Measurements from ENCODE around the gene OR2H1. TPM values are rescaled to one million over a fixed set of nuclear protein-coding genes. Genes with fewer than 3 reads are reported as not detected.

OR2H1 gene
- total RNA-seq, 1 donor from 2014 or later = not detected

DNA sequence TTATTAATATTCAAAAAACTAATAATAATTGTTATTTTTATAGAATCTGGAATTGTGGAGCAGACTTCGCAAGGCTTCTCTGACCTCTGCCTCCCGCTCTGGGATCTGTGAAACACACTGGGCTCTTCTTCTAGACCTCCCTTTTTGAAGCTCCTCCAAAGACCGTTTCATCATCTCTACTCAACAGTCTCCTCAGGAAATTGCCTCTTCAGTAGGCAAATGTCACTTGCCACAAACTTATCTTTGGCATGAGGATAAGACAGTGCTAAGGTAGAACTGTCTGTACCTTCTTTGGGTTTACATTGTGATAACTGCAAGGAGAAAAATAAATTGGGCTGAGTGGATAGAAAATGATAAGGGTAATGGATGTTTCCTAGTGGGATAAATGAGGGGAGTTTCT is 33.1 kb downstream of the OR2H1 start:
- Histone ChIP-seq H3K4me2 (no peak overlapping the region), H4K20me1 (ENCODE audit: low read depth) (no peaks in the 10 kb centered on the region), H3F3A (ENCODE audit: low read depth) (no peaks in the 10 kb centered on the region), H3K9me3 (ENCODE audit: low read depth) (no peaks in the 10 kb centered on the region), H3K4me1 (no peaks in the 10 kb centered on the region), H3K79me2 (ENCODE audit: low read depth) (no peaks in the 10 kb centered on the region), H3K4me3 (no peak overlapping the region), H3K9ac (no peak overlapping the region), H2AFZ (replicated peaks) (no peak overlapping the region), H3K36me3 (no peaks in the 10 kb centered on the region), H3K27ac (no peak overlapping the region), H3K27me3 (no peaks in the 10 kb centered on the region)
- Mint-ChIP-seq H3K27ac (no peak overlapping the region), H3K27me3 (ENCODE audit: insufficient read depth, low read depth) (no peaks in the 10 kb centered on the region), H3K4me3 (no peak overlapping the region), H3K4me1 (no peaks in the 10 kb centered on the region), H3K36me3 (no peaks in the 10 kb centered on the region), H3K9me3 (no peaks in the 10 kb centered on the region)
- DNase-seq (ENCODE audit: low spot score) = no peak
- TF ChIP-seq EZH2 (IDR thresholded peaks at IDR 0.05) (no peak), EZH2phosphoT487 (IDR thresholded peaks at IDR 0.05) (no peak)
- TF ChIP-seq, protein P1, sequence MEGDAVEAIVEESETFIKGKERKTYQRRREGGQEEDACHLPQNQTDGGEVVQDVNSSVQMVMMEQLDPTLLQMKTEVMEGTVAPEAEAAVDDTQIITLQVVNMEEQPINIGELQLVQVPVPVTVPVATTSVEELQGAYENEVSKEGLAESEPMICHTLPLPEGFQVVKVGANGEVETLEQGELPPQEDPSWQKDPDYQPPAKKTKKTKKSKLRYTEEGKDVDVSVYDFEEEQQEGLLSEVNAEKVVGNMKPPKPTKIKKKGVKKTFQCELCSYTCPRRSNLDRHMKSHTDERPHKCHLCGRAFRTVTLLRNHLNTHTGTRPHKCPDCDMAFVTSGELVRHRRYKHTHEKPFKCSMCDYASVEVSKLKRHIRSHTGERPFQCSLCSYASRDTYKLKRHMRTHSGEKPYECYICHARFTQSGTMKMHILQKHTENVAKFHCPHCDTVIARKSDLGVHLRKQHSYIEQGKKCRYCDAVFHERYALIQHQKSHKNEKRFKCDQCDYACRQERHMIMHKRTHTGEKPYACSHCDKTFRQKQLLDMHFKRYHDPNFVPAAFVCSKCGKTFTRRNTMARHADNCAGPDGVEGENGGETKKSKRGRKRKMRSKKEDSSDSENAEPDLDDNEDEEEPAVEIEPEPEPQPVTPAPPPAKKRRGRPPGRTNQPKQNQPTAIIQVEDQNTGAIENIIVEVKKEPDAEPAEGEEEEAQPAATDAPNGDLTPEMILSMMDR (IDR thresholded peaks at IDR 0.05) = no peak

DNA sequence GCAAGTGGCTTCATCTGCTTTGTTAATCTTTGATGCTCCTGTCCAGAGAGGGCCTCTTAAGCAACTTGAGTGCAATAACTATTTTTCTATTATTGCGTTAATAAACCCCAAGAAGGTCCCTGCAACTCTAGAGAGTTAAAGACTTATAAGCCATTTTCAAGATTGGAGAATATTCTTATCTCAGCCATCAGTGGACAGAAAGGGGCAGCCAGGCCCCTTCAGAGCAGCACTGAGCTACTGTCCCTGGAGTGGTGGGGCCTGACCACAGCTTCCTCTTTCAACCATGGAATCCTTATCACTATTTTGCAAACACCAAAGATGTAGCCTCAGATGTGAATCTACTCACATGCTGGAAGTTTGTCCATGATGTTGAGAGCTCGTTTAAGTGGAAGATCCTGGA is 33.6 kb downstream of the OR2H1 start:
- Histone ChIP-seq H3K4me1 (no peaks in the 10 kb centered on the region), H3K9me3 (ENCODE audit: low read depth) (no peaks in the 10 kb centered on the region), H3K79me2 (ENCODE audit: low read depth) (no peaks in the 10 kb centered on the region), H3K27me3 (no peaks in the 10 kb centered on the region), H2AFZ (replicated peaks) (no peak overlapping the region), H3F3A (ENCODE audit: low read depth) (no peaks in the 10 kb centered on the region), H3K4me3 (no peak overlapping the region), H3K4me2 (no peak overlapping the region), H3K9ac (no peak overlapping the region), H3K36me3 (no peaks in the 10 kb centered on the region), H4K20me1 (ENCODE audit: low read depth) (no peaks in the 10 kb centered on the region), H3K27ac (no peak overlapping the region)
- H3K4me1 Mint-ChIP-seq = no peaks in the 10 kb centered on the region
- TF ChIP-seq EZH2 (IDR thresholded peaks at IDR 0.05) (no peak), EZH2phosphoT487 (IDR thresholded peaks at IDR 0.05) (no peak)
- TF ChIP-seq, protein P1 (IDR thresholded peaks at IDR 0.05) = no peak
- no peak for DNase-seq (ENCODE audit: low spot score)
- H3K27ac Mint-ChIP-seq = no peak overlapping the region
- no peak overlapping the region for H3K4me3 Mint-ChIP-seq
- H3K27me3 Mint-ChIP-seq (ENCODE audit: insufficient read depth, low read depth) = no peaks in the 10 kb centered on the region
- H3K9me3 Mint-ChIP-seq = no peaks in the 10 kb centered on the region
- no peaks in the 10 kb centered on the region for H3K36me3 Mint-ChIP-seq

DNA sequence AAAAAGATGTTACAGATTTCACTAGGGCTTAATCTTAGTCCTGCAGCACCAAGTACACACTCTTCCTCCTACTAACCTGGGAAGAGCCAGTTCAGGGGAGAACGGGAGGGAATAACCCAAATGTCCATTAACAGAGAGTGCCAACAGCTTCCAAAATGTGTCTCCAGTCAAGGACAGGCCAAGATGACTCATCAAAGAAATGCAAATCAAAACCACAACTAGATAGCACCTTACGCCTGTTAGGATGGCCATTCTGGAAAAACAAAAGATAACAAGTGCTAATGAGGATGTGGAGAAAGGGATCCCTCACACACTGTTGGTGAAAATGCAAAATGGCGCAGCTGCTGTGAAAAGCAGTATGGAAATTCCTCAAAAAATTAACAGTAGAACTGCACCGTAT is 34.6 kb downstream of the OR2H1 start:
- Histone ChIP-seq H2AFZ (replicated peaks) (no peak overlapping the region), H3K36me3 (no peaks in the 10 kb centered on the region), H3K4me3 (no peak overlapping the region), H3K79me2 (ENCODE audit: low read depth) (no peaks in the 10 kb centered on the region), H3K9ac (no peak overlapping the region), H3K27me3 (no peaks in the 10 kb centered on the region), H3K4me1 (no peaks in the 10 kb centered on the region), H3K4me2 (no peak overlapping the region), H3K9me3 (ENCODE audit: low read depth) (no peaks in the 10 kb centered on the region), H4K20me1 (ENCODE audit: low read depth) (no peaks in the 10 kb centered on the region), H3K27ac (no peak overlapping the region), H3F3A (ENCODE audit: low read depth) (no peaks in the 10 kb centered on the region)
- TF ChIP-seq, protein P1 (IDR thresholded peaks at IDR 0.05) = no peak
- no peak for TF ChIP-seq EZH2phosphoT487 (IDR thresholded peaks at IDR 0.05)
- no peak for TF ChIP-seq EZH2 (IDR thresholded peaks at IDR 0.05)
- H3K27me3 Mint-ChIP-seq (ENCODE audit: insufficient read depth, low read depth) = no peaks in the 10 kb centered on the region
- H3K4me1 Mint-ChIP-seq = no peaks in the 10 kb centered on the region
- no peak overlapping the region for H3K27ac Mint-ChIP-seq
- no peaks in the 10 kb centered on the region for H3K9me3 Mint-ChIP-seq
- no peak overlapping the region for H3K4me3 Mint-ChIP-seq
- no peak for DNase-seq (ENCODE audit: low spot score)
- no peaks in the 10 kb centered on the region for H3K36me3 Mint-ChIP-seq
